ENCODE measurements around the gene PLEK2.

PLEK2 gene

GRCh38 chr14:67358924-67359774, 52.8 kb downstream of the PLEK2 start:
- peaks cover 24% of the 10 kb centered on the region for H3K4me1 ChIP-seq (ENCODE audit: insufficient read depth, poor library complexity, severe bottlenecking)
- ATAC-seq (ENCODE audit: low read depth) (peak; percentile 66), DNase-seq (ENCODE audit: low spot score) (peak; percentile 83)
- H3K27ac ChIP-seq (ENCODE audit: poor library complexity, severe bottlenecking) = peak overlapping the region; percentile 84
- H3K36me3 ChIP-seq (ENCODE audit: low read depth) = peaks cover 36% of the 10 kb centered on the region
- H3K9me3 ChIP-seq (ENCODE audit: severe bottlenecking) = no peaks in the 10 kb centered on the region
- no peak for TF ChIP-seq CTCF (IDR thresholded peaks at IDR 0.05; ENCODE audit: poor library complexity, severe bottlenecking)
- no peaks in the 10 kb centered on the region for H3K27me3 ChIP-seq (ENCODE audit: insufficient read depth, poor library complexity, severe bottlenecking)
- peak overlapping the region; percentile 73 for H3K4me3 ChIP-seq (ENCODE audit: severe bottlenecking)

GRCh38 chr14:67357969-67358354, 54.0 kb downstream of the PLEK2 start:
- Histone ChIP-seq H3K36me3 (ENCODE audit: low read depth) (peaks cover 31% of the 10 kb centered on the region), H3K4me3 (ENCODE audit: severe bottlenecking) (peak overlapping the region; percentile 73), H3K27ac (ENCODE audit: poor library complexity, severe bottlenecking) (peak overlapping the region; percentile 84), H3K9me3 (ENCODE audit: severe bottlenecking) (no peaks in the 10 kb centered on the region), H3K4me1 (ENCODE audit: insufficient read depth, poor library complexity, severe bottlenecking) (peaks cover 24% of the 10 kb centered on the region), H3K27me3 (ENCODE audit: insufficient read depth, poor library complexity, severe bottlenecking) (no peaks in the 10 kb centered on the region)
- no peak for DNase-seq (ENCODE audit: low spot score)
- no peak for TF ChIP-seq CTCF (IDR thresholded peaks at IDR 0.05; ENCODE audit: poor library complexity, severe bottlenecking)
- no peak for ATAC-seq (ENCODE audit: low read depth)

GRCh38 chr14:67357186-67357968, 54.6 kb downstream of the PLEK2 start:
- Histone ChIP-seq H3K4me3 (ENCODE audit: severe bottlenecking) (peak overlapping the region; percentile 73), H3K9me3 (ENCODE audit: severe bottlenecking) (no peaks in the 10 kb centered on the region), H3K4me1 (ENCODE audit: insufficient read depth, poor library complexity, severe bottlenecking) (peaks cover 22% of the 10 kb centered on the region), H3K36me3 (ENCODE audit: low read depth) (peaks cover 31% of the 10 kb centered on the region), H3K27ac (ENCODE audit: poor library complexity, severe bottlenecking) (no peak overlapping the region), H3K27me3 (ENCODE audit: insufficient read depth, poor library complexity, severe bottlenecking) (no peaks in the 10 kb centered on the region)
- no peak for TF ChIP-seq CTCF (IDR thresholded peaks at IDR 0.05; ENCODE audit: poor library complexity, severe bottlenecking)
- DNase-seq (ENCODE audit: low spot score) = no peak
- no peak for ATAC-seq (ENCODE audit: low read depth)

- ATAC-seq (ENCODE audit: low read depth) = no peak
- Histone ChIP-seq H3K27ac (ENCODE audit: poor library complexity, severe bottlenecking) (no peak overlapping the region), H3K36me3 (ENCODE audit: low read depth) (peaks cover 68% of the 10 kb centered on the region), H3K4me1 (ENCODE audit: insufficient read depth, poor library complexity, severe bottlenecking) (peaks cover 2% of the 10 kb centered on the region), H3K9me3 (ENCODE audit: severe bottlenecking) (no peaks in the 10 kb centered on the region), H3K4me3 (ENCODE audit: severe bottlenecking) (no peak overlapping the region), H3K27me3 (ENCODE audit: insufficient read depth, poor library complexity, severe bottlenecking) (no peaks in the 10 kb centered on the region)
- no peak for TF ChIP-seq CTCF (IDR thresholded peaks at IDR 0.05; ENCODE audit: poor library complexity, severe bottlenecking)
- DNase-seq (ENCODE audit: low spot score) = no peak
Observed at GRCh38 chr14:67352055-67352454, 59.9 kb downstream of the PLEK2 start.

All from RWPE2 (cell line).